ENCODE results near the gene PDGFC. TPM values are rescaled to one million over a fixed set of nuclear protein-coding genes. Genes with fewer than 3 reads are reported as not detected.

Gene PDGFC
- total RNA-seq, 1 experiment from 2014 or later: 4.5 TPM

GRCh38 chr4:156766846-156767245 is 204.8 kb downstream of the PDGFC start:
- H4K8ac ChIP-seq (replicated peaks; ENCODE audit: insufficient read length, low read depth, low read length): no peak overlapping the region
- H3K9me3 Mint-ChIP-seq: no peaks in the 10 kb centered on the region
- no peak for TF ChIP-seq CTCF (conservative IDR thresholded peaks at IDR 0.05)
- no peaks in the 10 kb centered on the region for H3K79me2 ChIP-seq (ENCODE audit: insufficient read depth, low read length)
- no peak overlapping the region for H2BK15ac ChIP-seq (ENCODE audit: low read depth, low read length)
- H2BK12ac ChIP-seq (ENCODE audit: insufficient read length, low read depth, low read length): no peak overlapping the region
- no peak overlapping the region for H3K9ac ChIP-seq (ENCODE audit: extremely low read depth, insufficient read length, low read length)
- H3K79me1 ChIP-seq (ENCODE audit: insufficient read depth, low read depth, low read length, poor library complexity, severe bottlenecking): no peaks in the 10 kb centered on the region
- no peak overlapping the region for H2BK120ac ChIP-seq (ENCODE audit: low read depth, low read length, poor library complexity, severe bottlenecking)
- no peak overlapping the region for H3K4ac ChIP-seq (ENCODE audit: low read depth, low read length)
- H3K36me3 Mint-ChIP-seq (ENCODE audit: insufficient read depth in 1 of 3, low read depth in 3 of 3): no peaks in the 10 kb centered on the region
- no peak overlapping the region for H3K4me3 Mint-ChIP-seq
- no peak overlapping the region for H3T11ph ChIP-seq (ENCODE audit: low read length)
- WGBS (ENCODE audit: extremely low coverage, insufficient read length, low lambda C conversion rate): no CpG with 5 or more reads among the region's 1 CpG
- no peak overlapping the region for H3K27ac ChIP-seq (ENCODE audit: insufficient read length, low read depth, low read length)
- no peaks in the 10 kb centered on the region for H3K27me3 ChIP-seq (ENCODE audit: insufficient read depth, low read length)
- H3K4me2 ChIP-seq (ENCODE audit: insufficient read depth, insufficient read length, low read length): no peak overlapping the region
- no peaks in the 10 kb centered on the region for H3K27me3 Mint-ChIP-seq (ENCODE audit: low read depth)
- no peak overlapping the region for H3K56ac ChIP-seq (ENCODE audit: insufficient read length, low read depth, low read length)
- no peak overlapping the region for H4K91ac ChIP-seq (ENCODE audit: insufficient read length, low read depth, low read length)
- H3K4me1 ChIP-seq (ENCODE audit: insufficient read depth, low read length): no peaks in the 10 kb centered on the region
- peaks cover 15 to 23% of the 10 kb centered on the region in 2 experiments for H3K4me1 Mint-ChIP-seq
- H4K5ac ChIP-seq (ENCODE audit: insufficient read length, low read depth, low read length): no peak overlapping the region
- no peak overlapping the region for H3K18ac ChIP-seq (ENCODE audit: insufficient read length, low read depth, low read length)
- H3K27ac Mint-ChIP-seq: no peak overlapping the region
- H4K20me1 ChIP-seq (ENCODE audit: control insufficient read depth, insufficient read depth, insufficient read length): no peaks in the 10 kb centered on the region
- no peak overlapping the region for H3K14ac ChIP-seq (ENCODE audit: insufficient read depth, low read length)
- H2AK5ac ChIP-seq (ENCODE audit: insufficient read length, low read length): no peak overlapping the region
- H3K23ac ChIP-seq (ENCODE audit: insufficient read length, low read depth, low read length): no peak overlapping the region
- H3K23me2 ChIP-seq (ENCODE audit: insufficient read length, low read depth, low read length, poor library complexity, severe bottlenecking): no peaks in the 10 kb centered on the region
- no peak overlapping the region for H2BK20ac ChIP-seq (ENCODE audit: low read depth, low read length, poor library complexity, severe bottlenecking)
- H3K9me3 ChIP-seq (ENCODE audit: control insufficient read depth, low read depth, low read length): no peaks in the 10 kb centered on the region
- no peak for DNase-seq
- no peak overlapping the region for H2AFZ ChIP-seq (ENCODE audit: low read length)
- H2BK5ac ChIP-seq (ENCODE audit: insufficient read length, low read length): no peak overlapping the region
